Measurements from ENCODE around the gene TRNAU1AP.
"Not testable (repeated sequence)": the region's sequence is repeated elsewhere in the genome, so short reads cannot be mapped to it uniquely, and the experiment has no call there.

TRNAU1AP gene

DNA sequence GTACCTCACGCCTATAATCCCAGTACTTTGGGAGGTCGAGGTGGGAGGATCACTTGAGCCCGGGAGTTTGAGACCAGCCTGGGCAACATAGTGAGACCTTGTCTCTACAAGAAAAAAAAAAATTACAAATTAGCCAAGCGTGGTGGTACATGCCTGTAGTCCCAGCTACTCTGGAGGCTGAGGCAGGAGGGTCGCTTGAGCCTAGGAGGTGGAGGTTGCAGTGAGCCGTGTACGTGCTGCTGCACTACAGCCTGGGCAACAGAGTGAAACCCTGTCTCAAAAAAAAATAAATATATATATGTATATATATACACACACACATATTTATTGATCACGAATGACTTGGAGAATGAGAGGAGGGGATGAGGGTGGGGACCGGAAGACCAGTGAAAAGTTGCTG, 30.3 kb upstream of the TRNAU1AP start:
- DNase-seq, result not testable (repeated sequence)

DNA sequence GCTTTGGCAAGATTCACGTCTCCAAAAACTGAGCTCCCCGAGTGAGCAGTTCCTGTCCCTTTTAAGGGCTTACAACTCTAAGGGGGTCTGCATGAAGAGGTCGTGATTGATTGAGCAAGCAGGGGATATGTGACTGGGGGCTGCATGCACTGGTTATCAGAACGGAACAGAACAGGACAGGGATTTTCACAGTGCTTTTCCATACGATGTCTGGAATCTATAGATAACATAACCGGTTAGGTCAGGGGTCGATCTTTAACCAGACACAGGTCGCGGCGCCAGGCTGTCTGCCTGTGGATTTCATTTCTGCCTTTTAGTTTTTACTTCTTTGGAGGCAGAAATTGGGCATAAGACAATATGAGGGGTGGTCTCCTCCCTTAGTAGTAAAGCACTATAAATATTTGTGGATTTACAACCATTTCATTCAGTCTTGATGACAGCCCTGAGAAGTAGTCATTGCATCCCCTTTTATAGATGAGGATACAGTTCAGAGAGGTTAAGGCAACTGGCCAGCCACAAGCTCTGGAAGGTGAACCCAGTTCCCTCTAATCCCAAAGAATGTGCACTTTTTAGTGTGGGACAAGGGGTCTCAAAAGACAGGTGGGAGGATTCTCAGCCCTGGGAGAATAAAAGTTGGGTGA, 27.8 kb upstream of the TRNAU1AP start:
- not testable (repeated sequence) for DNase-seq

DNA sequence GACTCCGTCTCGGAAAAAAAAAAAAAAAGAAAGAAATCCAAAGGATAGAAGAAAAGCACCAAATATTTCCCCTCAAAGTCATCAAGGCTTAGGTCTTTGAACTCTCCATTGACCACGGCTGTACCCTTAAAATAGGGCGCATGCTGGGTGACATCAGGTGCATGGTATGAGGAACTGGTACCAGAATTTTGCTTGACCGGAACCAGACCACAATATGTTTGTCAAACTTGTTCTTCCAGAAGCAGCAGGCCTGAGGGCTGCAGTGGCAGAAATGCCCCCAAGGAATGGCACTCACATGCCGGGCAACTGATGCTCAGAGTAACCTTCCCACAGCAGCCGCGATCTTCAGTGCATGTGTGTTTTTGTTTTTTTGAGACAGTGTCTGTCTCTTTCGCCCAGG, 26.0 kb upstream of the TRNAU1AP start:
- DNase-seq, result no peak

- no peak for DNase-seq
Measured at GRCh38 chr1:28530456-28530855, 22.4 kb upstream of the TRNAU1AP start.

DNA sequence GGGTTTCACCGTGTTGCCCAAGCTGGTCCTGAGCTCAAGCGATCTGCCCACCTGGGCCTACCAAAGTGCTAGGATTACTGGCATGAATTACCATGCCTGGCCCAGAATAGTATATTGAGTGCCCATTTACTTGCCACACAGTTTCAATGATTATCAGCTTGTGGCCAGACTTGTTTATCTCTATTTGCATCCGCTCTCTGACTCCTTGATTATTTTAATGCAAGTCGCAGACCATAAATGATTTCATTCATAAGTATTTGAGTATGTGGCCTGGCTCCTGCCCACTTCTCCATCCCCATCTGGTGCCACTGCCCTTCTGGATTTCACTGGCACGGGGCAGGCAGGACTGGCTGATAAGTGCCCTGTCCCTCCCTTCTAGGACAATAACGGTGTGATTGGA, 18.2 kb upstream of the TRNAU1AP start:
- no peak for DNase-seq

GRCh38 chr1:28535180-28535579, 17.7 kb upstream of the TRNAU1AP start:
- DNase-seq, result no peak

GRCh38 chr1:28537457-28538199, 15.3 kb upstream of the TRNAU1AP start:
- DNase-seq, result no peak

DNA sequence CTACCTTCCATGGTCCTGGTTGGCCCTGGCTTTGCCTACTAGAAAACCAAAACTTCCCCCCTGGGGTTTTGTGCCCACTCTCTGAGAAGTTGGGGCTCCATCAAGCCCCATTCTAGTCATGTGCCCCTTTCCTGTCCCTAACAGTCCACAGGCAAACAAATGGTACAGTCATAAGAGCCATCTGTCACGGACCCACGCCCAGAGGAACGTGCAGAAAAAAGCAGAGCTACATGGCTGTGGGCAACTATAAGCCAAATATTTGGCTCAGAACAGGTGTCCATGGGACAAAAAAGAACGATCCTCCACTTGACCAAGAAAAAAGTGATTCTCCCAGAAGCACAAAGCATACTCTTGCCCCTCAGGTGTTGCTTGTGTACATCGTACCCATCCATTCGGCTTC, 14.6 kb upstream of the TRNAU1AP start:
- DNase-seq, result no peak

- no peak for DNase-seq
Measured at GRCh38 chr1:28540651-28541050, 12.2 kb upstream of the TRNAU1AP start.

GRCh38 chr1:28541414-28542015, 11.4 kb upstream of the TRNAU1AP start:
- not testable (repeated sequence) for DNase-seq

- no peak for DNase-seq
Measured at GRCh38 chr1:28545246-28545628, 7.6 kb upstream of the TRNAU1AP start.

DNA sequence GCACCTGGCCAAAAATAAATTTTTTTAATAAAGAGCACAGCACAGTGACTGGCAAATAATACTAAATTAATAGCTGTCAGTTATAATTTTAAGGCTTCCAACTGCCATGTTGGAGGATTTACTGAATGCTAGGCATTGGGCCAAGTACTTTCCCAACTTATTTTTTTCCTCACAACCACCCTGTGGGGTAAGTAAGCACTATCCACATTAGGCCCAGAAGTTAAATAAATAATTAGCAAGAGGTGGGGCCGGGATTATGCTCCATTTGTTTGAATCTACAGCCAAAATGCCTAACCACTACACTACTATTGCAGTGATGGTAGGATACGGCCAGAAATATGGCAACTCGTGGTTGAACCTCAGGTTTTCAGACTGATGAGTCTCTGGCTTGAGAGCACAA, 4.6 kb upstream of the TRNAU1AP start:
- DNase-seq, result no peak

GRCh38 chr1:28551381-28551780, 1.5 kb upstream of the TRNAU1AP start:
- DNase-seq, result no peak

DNA sequence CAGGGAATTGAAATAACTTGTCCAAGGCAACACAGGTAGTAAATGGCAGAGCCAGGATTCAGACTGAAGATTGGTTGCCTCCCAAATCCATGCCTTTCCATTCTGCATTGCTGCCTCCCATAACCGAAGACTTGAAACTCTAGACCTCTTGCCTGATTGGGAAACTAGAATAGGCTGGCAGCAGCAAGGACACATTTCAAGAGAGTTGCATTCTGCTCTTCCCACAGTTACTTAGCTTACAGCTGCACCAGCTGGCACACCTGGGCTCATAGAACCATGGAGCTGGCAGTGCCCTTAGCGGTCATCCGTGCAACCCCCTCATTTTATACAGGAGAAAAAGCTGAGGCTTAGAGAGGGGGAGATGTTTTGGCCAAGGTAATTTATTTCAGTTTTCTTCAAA, 8.0 kb downstream of the TRNAU1AP start:
- DNase-seq, result no peak

- no peak for DNase-seq
Measured at GRCh38 chr1:28564310-28564709, 11.4 kb downstream of the TRNAU1AP start.

DNA sequence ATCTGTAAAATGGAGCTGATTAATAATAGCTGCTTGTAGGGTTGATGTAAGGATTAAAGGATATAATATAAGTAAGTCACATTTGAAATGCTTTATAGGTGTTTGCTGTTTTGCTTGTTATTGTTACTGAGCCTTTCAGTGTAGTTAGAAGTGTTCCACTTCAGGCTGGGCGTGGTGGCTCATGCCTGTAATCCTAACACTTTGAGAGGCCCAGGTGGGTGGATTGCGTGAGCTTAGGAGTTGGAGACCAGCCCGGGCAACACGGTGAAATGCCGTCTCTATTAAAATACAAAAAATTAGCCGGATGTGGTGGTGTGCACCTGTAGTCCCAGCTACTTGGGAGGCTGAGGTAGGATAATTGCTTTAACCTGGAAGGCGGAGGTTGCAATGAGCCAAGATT, 12.2 kb downstream of the TRNAU1AP start:
- DNase-seq, result no peak

GRCh38 chr1:28565726-28566125, 12.8 kb downstream of the TRNAU1AP start:
- no peak for DNase-seq

DNA sequence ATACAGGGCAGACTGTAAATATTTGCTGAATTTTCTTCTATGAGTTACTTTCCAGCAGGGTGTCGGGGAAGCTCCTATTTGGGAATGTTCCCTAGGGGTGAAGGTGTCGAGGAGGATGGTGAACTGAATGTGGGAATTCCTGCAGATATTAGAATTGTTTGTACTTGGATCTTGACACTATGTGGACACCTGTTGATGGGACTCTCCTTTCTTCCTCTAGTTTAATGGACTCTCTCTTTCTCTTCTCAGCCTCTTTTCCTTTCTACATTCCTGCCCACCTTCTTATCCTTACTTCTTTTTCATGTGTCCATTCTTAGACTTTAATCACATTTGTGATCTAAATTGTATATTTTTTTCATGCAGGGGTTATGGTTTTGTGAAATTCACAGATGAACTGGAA, 14.0 kb downstream of the TRNAU1AP start:
- DNase-seq, result no peak

- no peak for DNase-seq
Measured at GRCh38 chr1:28571911-28572310, 19.0 kb downstream of the TRNAU1AP start.

GRCh38 chr1:28572891-28573290, 20.0 kb downstream of the TRNAU1AP start:
- not testable (repeated sequence) for DNase-seq

DNA sequence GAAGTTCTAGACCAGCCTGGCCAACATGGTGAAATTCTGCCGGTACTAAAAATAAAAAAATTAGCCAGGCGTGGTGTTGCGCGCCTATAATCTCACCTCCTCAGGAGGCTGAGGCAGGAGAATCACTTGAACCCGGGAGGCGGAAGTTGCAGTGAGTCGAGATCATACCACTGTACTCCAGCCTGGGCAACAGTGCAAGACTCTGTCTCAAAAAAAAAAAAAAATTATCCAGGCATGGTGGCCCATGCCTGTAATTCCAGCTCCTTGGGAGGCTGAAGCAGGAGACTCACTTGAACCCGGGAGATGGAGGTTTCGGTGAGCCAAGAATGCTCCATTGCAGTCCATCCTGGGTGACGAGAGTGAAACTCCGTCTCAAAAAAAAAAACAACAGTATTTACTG, 20.7 kb downstream of the TRNAU1AP start:
- no peak for DNase-seq

GRCh38 chr1:28577052-28577678, 24.3 kb downstream of the TRNAU1AP start:
- no peak for DNase-seq

- DNase-seq, result no peak
Measured at GRCh38 chr1:28577738-28578536, 25.1 kb downstream of the TRNAU1AP start.
